ENCODE measurements around the gene TPD52L2. TPM values are rescaled to one million over a fixed set of nuclear protein-coding genes. Genes with fewer than 3 reads are reported as not detected.

The TPD52L2 gene
- total and polyA plus RNA-seq, 7 donors = 71.7 to 109 (median 84.7) TPM

- Histone ChIP-seq H3K36me3 (peaks cover 0 to 16% (median 8%) of the 10 kb centered on the region in 4 donors), H3K27ac (no peak within 1 kb of the TSS), H3K4me3 (no peak within 1 kb of the TSS), H3K9me3 (no peaks in the 10 kb centered on the region), H3K4me1 (peaks cover 4 to 38% (median 33%) of the 10 kb centered on the region in 4 donors), H3K27me3 (peaks cover 4 to 27% (median 19%) of the 10 kb centered on the region in 3 donors)
- intact Hi-C loops (cut with DNase I) = loop anchor here (5.0 kb wide), 2 partner anchors 34 to 74 kb away; no protein-coding TSS in a partner anchor
- no peak for TF ChIP-seq CTCF (IDR thresholded peaks at IDR 0.05)
- TF ChIP-seq POLR2AphosphoS5 (IDR thresholded peaks at IDR 0.05) = no peak
- no peak for TF ChIP-seq EP300 (IDR thresholded peaks at IDR 0.05)
- TF ChIP-seq POLR2A (IDR thresholded peaks at IDR 0.05) = no peak
- DNase-seq = no peak
- 96 to 97% methylated on average over 59 of the region's 59 CpGs for WGBS, 2 donors
Observed at GRCh38 chr20:63861365-63861934, 3.6 kb upstream of the TPD52L2 start, which contains the start of gene ABHD16B. Gene ABHD16B, plus strand, starts transcription at chr20:63861498. Its CDS starts 43 bp downstream, at chr20:63861541.

GRCh38 chr20:63861981-63862901 lies 2.8 kb upstream of the TPD52L2 start:
- Histone ChIP-seq H3K9me3 (no peaks in the 10 kb centered on the region), H3K27ac (no peak overlapping the region), H3K36me3 (peaks cover 0 to 16% (median 8%) of the 10 kb centered on the region in 4 donors), H3K4me3 (no peak overlapping the region), H3K27me3 (peaks cover 4 to 20% (median 13%) of the 10 kb centered on the region in 3 donors), H3K4me1 (peaks cover 4 to 46% (median 39%) of the 10 kb centered on the region in 4 donors)
- no peak for DNase-seq
- 97% methylated on average over 95 of the region's 95 CpGs for WGBS, 2 donors
- TF ChIP-seq EP300 (IDR thresholded peaks at IDR 0.05) = no peak
- no peak for TF ChIP-seq POLR2AphosphoS5 (IDR thresholded peaks at IDR 0.05)
- no peak for TF ChIP-seq POLR2A (IDR thresholded peaks at IDR 0.05)
- TF ChIP-seq CTCF (IDR thresholded peaks at IDR 0.05) = no peak
- intact Hi-C loops (cut with DNase I) = loop anchor here (5.0 kb wide), 2 partner anchors 35 to 75 kb away; no protein-coding TSS in a partner anchor

GRCh38 chr20:63863021-63863797 lies 1.9 kb upstream of the TPD52L2 start:
- H3K4me1 ChIP-seq = peaks cover 4 to 54% (median 32%) of the 10 kb centered on the region in 4 donors
- 75 to 87% methylated on average over 18 of the region's 18 CpGs for WGBS, 2 donors
- no peaks in the 10 kb centered on the region for H3K9me3 ChIP-seq
- TF ChIP-seq POLR2A (IDR thresholded peaks at IDR 0.05) = no peak
- TF ChIP-seq CTCF (IDR thresholded peaks at IDR 0.05) = no peak
- TF ChIP-seq POLR2AphosphoS5 (IDR thresholded peaks at IDR 0.05) = no peak
- TF ChIP-seq EP300 (IDR thresholded peaks at IDR 0.05) = no peak
- peak overlapping the region in 2 of 4 donors; percentile 85 to 96 for H3K4me3 ChIP-seq
- H3K27me3 ChIP-seq = peaks cover 0 to 10% (median 5%) of the 10 kb centered on the region in 3 donors
- peak overlapping the region; percentile 93 to 98 (median 94) for H3K27ac ChIP-seq
- H3K36me3 ChIP-seq = peaks cover 0 to 16% (median 8%) of the 10 kb centered on the region in 4 donors
- DNase-seq = no peak
- intact Hi-C loops (cut with DNase I) = loop anchor here (5.0 kb wide), 2 partner anchors 36 to 76 kb away; no protein-coding TSS in a partner anchor
